Fibroblast of gingiva (primary cell): ENCODE data around the gene HAND1.

Experiments
- DNase-seq: peaks from one replicate; pipeline ENCODE4 v3.0.0-alpha.2; 2011; ENCODE audit warnings: low read depth

HAND1 gene

GRCh38 chr5:154478752-154479159 is 729 bp upstream of the HAND1 start:
- DNase-seq = no peak

- peak; percentile 3 for DNase-seq
Measured at GRCh38 chr5:154477382-154478223, 424 bp downstream of the HAND1 start.

DNA sequence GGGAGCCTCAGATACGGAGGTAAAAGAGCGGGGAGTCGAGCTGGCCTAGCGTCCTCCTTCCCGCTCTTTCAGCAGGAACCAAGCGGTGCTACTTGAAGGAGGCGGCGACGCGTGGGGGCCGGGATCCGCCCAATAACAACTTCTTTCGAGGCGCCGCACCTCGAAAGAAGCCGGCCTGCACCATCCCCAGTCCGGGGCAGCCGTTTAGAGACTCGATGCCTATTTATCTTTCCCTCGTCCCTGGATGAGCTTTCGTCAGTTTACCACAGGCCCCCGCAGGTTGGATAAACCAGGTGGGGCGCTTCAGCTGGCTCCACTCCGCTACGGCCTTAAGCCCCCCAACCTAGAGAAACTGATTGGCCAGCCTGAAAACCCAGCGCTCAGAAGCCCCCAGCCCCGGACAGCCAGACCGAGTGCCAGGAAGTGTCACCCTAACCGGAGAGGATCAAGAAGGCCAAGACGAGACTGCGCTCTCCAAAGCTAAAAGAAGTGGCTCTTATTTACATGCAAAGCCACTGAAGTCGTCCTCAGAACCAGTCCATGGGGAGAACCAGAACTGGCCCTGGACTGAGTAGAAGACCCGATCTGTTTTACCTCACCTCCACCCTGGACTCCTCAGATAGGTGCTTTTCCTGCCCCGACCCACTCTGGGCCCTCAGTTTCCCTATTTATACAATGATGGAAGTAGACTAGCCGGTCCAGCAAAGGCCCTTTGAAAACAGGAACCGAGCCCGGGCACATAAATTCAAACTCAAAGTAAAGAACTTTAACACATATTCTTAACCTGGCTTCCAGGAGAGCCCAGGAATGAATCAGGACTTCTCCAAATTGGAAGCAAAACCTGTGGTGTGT is 1.4 kb downstream of the HAND1 start:
- no peak for DNase-seq

GRCh38 chr5:154475591-154476353 is 2.3 kb downstream of the HAND1 start:
- DNase-seq = no peak

DNA sequence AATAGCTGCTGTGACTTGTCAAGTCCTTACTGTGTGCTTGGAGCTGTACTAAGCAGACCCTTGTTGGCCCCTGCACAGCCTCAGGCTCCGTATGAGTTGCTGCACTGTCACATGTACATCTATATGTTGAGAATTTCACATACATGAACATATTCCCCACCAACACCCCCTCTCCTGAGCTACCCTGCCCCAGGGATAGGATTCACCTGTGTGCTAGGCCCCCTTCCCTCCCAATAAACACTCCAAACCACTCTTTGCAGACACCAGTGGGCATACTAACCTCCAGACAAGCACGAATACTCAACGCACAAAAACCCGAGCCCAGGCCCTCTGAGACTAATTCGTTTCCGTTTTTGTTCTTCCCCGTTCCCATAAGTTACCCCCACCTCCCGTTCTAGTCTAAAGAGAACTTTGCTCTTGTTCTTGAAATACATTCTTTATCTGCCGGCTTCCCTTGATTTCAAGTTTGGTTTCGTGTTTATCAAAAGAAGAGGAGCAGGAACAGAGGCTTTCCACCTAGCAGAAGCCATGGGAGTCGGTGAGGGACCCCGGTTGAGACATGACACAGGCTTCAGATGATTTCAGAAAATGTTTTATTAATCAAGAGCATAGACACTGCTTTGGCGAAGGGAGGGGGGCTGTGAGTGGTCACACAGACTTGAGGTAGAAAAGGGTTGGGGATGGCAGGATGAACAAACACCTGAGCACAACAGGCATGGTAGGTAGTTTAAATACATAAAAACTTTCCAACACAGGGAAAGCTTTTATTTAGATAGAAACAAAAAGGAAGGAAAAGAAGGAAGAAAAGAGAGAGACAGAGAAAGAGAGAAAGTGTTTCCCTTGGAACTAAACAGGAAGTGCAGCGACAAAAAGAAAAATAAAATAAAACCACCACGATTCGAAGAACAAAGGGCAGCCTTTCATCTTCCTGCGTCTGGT is 3.4 kb downstream of the HAND1 start:
- no peak for DNase-seq

DNA sequence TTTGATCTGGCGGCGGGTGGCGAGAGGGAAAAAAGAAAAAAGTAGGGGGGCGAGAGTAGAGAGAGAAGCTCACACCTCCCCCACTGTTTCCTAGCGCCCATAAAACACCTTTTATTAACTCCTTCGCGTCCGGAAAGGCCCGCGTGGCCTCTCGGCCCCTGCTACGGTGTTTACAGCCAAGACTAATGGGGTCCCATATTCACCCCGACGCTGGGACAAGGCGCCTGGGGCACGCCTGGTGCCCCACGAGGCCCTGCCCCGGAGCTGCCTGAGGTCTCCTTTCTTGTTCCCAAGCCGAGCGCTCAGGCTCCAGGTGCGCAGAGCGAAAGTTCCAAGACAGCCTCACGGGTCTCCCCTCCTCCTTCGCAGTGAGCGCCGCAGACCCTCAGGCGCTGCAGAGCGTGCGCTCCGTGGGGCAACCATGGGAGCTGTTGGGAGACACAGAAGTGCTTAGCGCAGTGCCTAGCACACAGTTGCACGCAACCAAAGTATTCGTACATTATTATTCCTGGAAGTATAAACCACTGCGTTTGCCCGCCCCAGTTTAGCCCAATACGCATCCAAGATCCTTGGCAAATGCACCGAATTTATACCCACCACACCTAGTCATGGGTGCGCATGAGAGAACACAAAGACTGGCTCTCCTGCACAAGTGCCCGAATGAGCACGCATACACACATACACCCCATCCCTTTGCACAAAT is 4.3 kb downstream of the HAND1 start:
- no peak for DNase-seq

DNA sequence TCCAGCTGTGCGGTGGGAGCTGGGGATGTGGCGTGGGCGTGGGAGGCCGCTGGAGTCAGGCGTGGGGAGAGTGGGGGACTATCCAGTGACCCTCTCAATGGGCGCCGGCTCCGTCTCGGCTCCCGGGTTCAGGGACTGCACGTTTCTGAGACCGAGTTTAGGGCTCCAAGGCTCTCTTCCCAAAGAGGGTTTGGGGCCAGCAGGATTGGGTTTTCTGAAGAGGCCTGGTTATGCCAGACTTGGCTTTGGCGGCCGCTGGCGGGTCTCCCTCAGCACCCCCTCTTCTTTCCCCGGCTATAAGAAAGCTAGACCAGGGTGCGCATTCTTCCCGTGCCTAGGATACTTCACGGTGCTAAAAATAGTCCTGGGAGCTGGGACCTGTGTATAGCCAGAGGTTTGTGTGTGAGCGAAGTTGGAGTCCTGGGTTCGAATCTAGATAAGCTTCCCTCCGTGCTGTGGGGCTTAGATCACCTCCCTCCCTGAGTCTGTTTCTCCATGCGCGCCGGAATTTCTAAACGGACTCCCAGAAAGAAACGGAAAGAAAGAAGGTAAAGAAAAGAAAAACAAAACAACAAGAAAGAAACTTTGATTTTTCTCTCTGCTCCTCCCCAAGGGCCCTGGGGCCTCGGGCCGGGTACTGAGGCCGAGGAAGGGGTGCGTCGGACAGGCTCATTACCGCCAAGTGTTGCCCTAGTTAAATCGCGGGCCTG is 5.0 kb downstream of the HAND1 start:
- DNase-seq = no peak

- DNase-seq = no peak
Measured at GRCh38 chr5:154470947-154471870, 6.8 kb downstream of the HAND1 start.

DNA sequence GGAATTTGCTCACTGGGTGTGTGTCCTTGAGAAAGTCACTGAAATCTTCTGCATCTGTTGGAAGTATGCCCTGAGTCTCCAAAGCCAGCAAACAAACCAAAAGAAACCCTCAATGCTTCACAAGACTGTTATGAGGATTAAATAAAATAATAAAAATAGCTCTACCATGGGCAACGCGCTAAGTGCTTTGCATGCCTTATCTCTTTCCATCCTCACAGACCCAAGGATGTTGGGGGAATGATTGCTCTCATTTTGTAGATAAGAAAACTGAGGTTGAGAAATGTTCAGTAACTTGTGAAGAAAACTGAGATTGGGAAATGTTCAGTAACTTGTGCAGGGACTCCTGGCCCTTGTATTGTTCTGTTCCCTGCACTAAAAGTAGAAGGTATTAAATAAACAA is 7.9 kb downstream of the HAND1 start:
- DNase-seq = no peak

GRCh38 chr5:154467655-154468354 is 10.2 kb downstream of the HAND1 start:
- peak; percentile 43 for DNase-seq

DNA sequence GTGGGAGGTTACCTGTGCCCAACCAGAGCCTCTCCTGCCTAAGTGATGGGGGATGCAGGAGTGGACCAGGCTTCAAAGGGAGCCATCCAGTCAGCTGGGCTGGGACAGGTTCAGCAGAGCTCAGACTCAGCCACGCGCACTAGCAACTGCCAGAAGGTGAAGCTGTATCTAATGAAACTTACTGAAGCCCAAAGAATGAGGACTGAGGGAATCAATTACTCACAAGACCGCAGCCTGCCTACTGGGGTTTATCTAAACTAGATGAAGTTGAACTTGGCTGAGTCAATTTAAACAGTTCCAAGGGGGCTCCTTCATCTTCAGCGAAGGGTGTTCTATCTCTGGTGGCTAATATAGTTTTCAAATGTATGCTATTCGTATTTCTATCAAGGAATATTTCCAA is 11.4 kb downstream of the HAND1 start:
- DNase-seq = no peak

- DNase-seq = no peak
Measured at GRCh38 chr5:154466147-154466546, 11.9 kb downstream of the HAND1 start.

DNA sequence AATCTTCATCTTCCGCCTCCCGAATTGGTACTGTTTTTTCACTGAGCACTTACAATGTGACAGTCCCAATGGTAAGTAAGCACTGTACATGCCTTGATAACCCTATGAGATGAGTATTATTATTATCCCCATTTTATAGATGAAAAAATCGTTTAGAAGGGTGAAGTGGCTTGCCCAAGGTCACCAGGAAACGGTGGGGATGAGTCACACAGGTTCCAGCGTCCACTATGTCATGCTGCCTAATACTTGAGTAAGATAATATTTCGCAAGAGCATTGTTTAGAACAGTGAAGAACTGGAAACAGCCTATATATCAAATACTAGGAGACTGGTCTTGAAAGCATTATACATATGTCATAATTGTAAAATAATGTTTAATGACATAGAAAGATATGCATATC is 12.9 kb downstream of the HAND1 start:
- peak; percentile 73 for DNase-seq

- no peak for DNase-seq
Measured at GRCh38 chr5:154464438-154464837, 13.6 kb downstream of the HAND1 start.

GRCh38 chr5:154461531-154461930 is 16.5 kb downstream of the HAND1 start:
- peak; percentile 35 for DNase-seq

GRCh38 chr5:154460172-154460571 is 17.9 kb downstream of the HAND1 start:
- no peak for DNase-seq

GRCh38 chr5:154459015-154459414 is 19.0 kb downstream of the HAND1 start:
- no peak for DNase-seq

DNA sequence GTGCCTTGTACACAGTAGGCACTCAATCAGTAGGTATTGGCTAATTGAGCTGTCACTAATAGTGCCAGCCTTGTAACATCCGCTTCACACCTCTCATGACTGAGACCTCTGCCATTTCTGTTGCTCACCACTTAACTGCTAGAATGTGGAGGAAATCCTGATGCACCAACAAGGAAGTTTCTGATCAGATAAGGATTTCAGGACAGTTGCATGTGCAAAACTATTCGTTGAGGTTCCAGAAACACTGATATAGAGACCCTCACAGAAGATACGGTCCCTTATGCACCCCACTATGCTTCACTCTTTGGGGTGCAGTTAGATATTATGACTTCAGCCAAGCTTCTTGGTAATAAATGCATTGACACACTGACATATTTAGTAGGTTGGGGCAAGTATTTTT is 21.5 kb downstream of the HAND1 start:
- DNase-seq = no peak
